BLaER1 treated with 17β-estradiol and CSF1 and Interleukin-3, amounts not matched to agents 10 nM and 100 nM (cell line): ENCODE results near the gene ATXN10.

ENCODE experiments used
- H3K27ac ChIP-seq, 11 experiments: shearing (Covaris generic); formaldehyde crosslinking; 2 replicates each; pipeline ENCODE4 v1.8.1; 2022
- H3K27me3 ChIP-seq, 11 experiments: shearing (Covaris generic); formaldehyde crosslinking; 2 replicates each; pipeline ENCODE4 v1.8.1; 2022
- H3K36me3 ChIP-seq, 11 experiments: shearing (Covaris generic); formaldehyde crosslinking; 2 replicates each; pipeline ENCODE4 v1.8.1; 2022
- H3K4me1 ChIP-seq, 10 experiments: shearing (Covaris generic); formaldehyde crosslinking; 2 replicates each; pipeline ENCODE4 v1.8.1; 2022
- H3K4me2 ChIP-seq, 11 experiments: shearing (Covaris generic); formaldehyde crosslinking; 2 replicates each; pipeline ENCODE4 v1.8.1; 2022
- H3K4me3 ChIP-seq, 10 experiments: shearing (Covaris generic); formaldehyde crosslinking; 2 replicates each; pipeline ENCODE4 v1.8.1; 2022
- H3K9ac ChIP-seq, 11 experiments: shearing (Covaris generic); formaldehyde crosslinking; 2 replicates each; pipeline ENCODE4 v1.8.1; 2022
- H3K9me3 ChIP-seq, 11 experiments: shearing (Covaris generic); formaldehyde crosslinking; replicated peaks in 1 of 11; 2 replicates each; pipeline ENCODE4 v1.8.1; 2022
- H4K20me1 ChIP-seq, 11 experiments: shearing (Covaris generic); formaldehyde crosslinking; 2 replicates each; pipeline ENCODE4 v1.8.1; 2022
- Cebpa-rat ChIP-seq, 11 experiments: shearing (Covaris generic); IDR thresholded peaks; 2 replicates each; pipeline ENCODE4 v1.8.1; 2022

ATXN10 gene

DNA sequence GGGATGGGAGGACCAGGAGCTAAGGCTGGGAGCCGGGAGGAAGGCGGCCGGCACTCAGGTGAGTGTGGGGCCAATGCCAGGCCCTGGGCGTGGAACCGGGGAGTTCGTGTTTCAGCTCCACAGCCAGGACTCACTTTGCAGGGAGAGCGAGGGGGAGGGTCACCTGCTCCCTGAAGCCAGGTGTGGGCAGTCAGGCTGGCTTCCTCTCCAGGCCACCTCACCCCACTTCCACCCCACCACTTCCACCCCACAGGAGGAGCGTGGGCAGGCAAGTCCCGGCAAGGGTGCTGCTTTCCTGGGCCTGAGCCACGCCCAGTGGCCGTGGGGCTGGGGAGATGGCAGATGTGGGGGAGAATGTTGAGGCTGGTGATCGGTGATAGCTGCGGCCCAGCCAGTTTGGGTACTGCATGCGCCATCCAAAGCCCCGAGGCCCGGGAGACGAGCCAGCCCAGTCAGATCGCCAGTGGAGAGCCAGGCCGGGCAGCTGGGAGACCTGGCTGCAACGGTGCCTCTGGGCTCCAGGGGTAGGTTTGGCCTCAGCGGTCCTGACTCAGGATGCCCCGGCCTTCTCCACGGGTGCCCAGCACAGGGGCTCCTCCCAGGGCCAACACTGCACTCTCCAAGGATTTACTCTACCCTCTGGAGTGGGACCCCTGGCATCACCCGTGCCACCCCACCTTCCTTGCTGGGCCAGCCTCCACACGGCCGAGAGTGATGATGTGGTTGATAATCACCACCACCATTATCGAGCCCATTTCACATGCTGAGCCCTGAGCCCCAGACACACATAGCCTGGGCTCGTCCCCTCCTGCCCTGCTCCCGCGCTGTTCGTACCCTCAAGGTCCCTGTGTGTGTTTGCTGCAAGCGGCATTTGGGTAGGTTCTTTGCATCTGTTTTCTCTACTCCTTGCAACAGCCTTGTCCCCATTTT is 211.5 kb downstream of the ATXN10 start:
- Histone ChIP-seq H4K20me1 (peaks cover 0 to 81% (median 36%) of the 10 kb centered on the region in 11 experiments; a peak in 17 of 22 replicates), H3K27ac (no peak overlapping the region), H3K4me2 (no peak overlapping the region), H3K4me1 (peaks cover 2 to 45% (median 19%) of the 10 kb centered on the region in 10 experiments), H3K4me3 (no peak overlapping the region), H3K27me3 (peaks cover 43 to 58% (median 52%) of the 10 kb centered on the region in 11 experiments), H3K9me3 (no peaks in the 10 kb centered on the region), H3K9ac (no peak overlapping the region), H3K36me3 (no peaks in the 10 kb centered on the region)
- no peak for TF ChIP-seq Cebpa-rat (IDR thresholded peaks at IDR 0.05)

DNA sequence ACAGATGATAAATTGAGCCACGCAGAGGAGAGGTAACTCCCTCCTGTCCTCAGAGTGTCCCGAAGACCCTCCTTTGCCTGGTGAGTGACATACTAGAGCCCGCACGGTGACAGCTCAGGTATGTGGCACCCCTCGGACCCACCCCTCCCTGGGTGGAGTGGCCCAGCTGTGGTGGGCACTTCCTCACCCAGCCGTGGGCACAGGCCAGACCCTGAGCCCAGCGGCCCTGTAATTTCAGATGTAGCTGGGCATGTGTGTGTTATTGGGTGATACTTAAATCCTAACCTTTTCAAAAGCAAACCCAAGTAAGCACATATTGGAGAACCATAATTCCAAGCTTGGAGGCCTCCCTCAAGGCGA is 212.2 kb downstream of the ATXN10 start:
- Histone ChIP-seq H3K4me3 (no peak overlapping the region), H3K9ac (no peak overlapping the region), H3K4me1 (peaks cover 0 to 38% (median 12%) of the 10 kb centered on the region in 10 experiments; a peak in 12 of 20 replicates), H3K9me3 (no peaks in the 10 kb centered on the region), H4K20me1 (peaks cover 0 to 81% (median 29%) of the 10 kb centered on the region in 11 experiments; a peak in 16 of 22 replicates), H3K36me3 (no peaks in the 10 kb centered on the region), H3K27ac (no peak overlapping the region), H3K27me3 (peaks cover 37 to 53% (median 46%) of the 10 kb centered on the region in 11 experiments), H3K4me2 (no peak overlapping the region)
- TF ChIP-seq Cebpa-rat (IDR thresholded peaks at IDR 0.05), result no peak

- Histone ChIP-seq H3K9ac (no peak overlapping the region), H3K4me1 (peaks cover 0 to 35% (median 10%) of the 10 kb centered on the region in 10 experiments; a peak in 12 of 20 replicates), H3K9me3 (no peaks in the 10 kb centered on the region), H3K27me3 (peaks cover 37 to 55% (median 48%) of the 10 kb centered on the region in 11 experiments), H4K20me1 (peaks cover 0 to 84% (median 26%) of the 10 kb centered on the region in 11 experiments; a peak in 16 of 22 replicates), H3K4me2 (peak overlapping the region in 5 of 11 experiments; percentile 9 to 45 (median 21); a peak in 7 of 22 replicates), H3K27ac (no peak overlapping the region), H3K36me3 (no peaks in the 10 kb centered on the region), H3K4me3 (no peak overlapping the region)
- TF ChIP-seq Cebpa-rat (IDR thresholded peaks at IDR 0.05), result no peak
Observed at GRCh38 chr22:45884201-45885062, 212.8 kb downstream of the ATXN10 start.

- Histone ChIP-seq H3K27me3 (peaks cover 36 to 55% (median 48%) of the 10 kb centered on the region in 11 experiments), H3K4me2 (peak overlapping the region in 4 of 11 experiments; percentile 15 to 45 (median 28); a peak in 6 of 22 replicates), H3K27ac (no peak overlapping the region), H3K36me3 (no peaks in the 10 kb centered on the region), H4K20me1 (peaks cover 0 to 84% (median 20%) of the 10 kb centered on the region in 11 experiments; a peak in 15 of 22 replicates), H3K9me3 (no peaks in the 10 kb centered on the region), H3K9ac (no peak overlapping the region), H3K4me1 (peaks cover 0 to 31% (median 10%) of the 10 kb centered on the region in 10 experiments; a peak in 12 of 20 replicates), H3K4me3 (no peak overlapping the region)
- TF ChIP-seq Cebpa-rat (IDR thresholded peaks at IDR 0.05), result no peak
Observed at GRCh38 chr22:45885171-45885840, 213.7 kb downstream of the ATXN10 start.

DNA sequence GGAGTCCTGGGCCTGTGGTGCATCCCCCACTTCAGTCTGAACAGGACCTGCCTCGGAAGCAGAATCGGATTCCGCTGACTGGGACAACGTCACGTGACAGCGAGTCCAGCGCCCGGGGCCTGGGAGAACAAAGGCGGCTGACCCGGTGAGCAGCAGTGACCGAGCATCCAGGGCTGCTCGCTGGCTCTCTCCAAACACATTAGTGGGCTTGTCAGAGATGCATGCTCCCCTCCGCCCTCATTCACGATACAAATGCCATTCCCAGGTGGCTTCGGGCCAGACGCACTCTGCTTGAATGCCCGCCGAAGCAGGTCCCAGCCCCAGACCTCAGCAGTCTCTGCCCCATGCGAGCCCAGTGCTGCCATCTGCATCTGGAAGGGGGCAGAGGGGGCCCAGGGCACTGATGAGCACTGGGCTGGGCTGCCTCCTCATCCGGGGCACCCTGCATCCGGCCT is 214.3 kb downstream of the ATXN10 start:
- Histone ChIP-seq H3K36me3 (no peaks in the 10 kb centered on the region), H3K27me3 (peaks cover 32 to 55% (median 46%) of the 10 kb centered on the region in 11 experiments), H3K9me3 (no peaks in the 10 kb centered on the region), H3K27ac (no peak overlapping the region), H3K4me3 (no peak overlapping the region), H3K9ac (no peak overlapping the region), H3K4me2 (no peak overlapping the region), H4K20me1 (peaks cover 0 to 77% (median 13%) of the 10 kb centered on the region in 11 experiments; a peak in 14 of 22 replicates), H3K4me1 (peaks cover 0 to 24% (median 9%) of the 10 kb centered on the region in 10 experiments; a peak in 12 of 20 replicates)
- TF ChIP-seq Cebpa-rat (IDR thresholded peaks at IDR 0.05), result no peak

- H3K27me3 ChIP-seq, result peaks cover 32 to 55% (median 46%) of the 10 kb centered on the region in 11 experiments
- no peak overlapping the region for H3K9ac ChIP-seq
- no peak for TF ChIP-seq Cebpa-rat (IDR thresholded peaks at IDR 0.05)
- H3K4me3 ChIP-seq, result no peak overlapping the region
- H3K27ac ChIP-seq, result no peak overlapping the region
- H3K4me1 ChIP-seq, result peaks cover 2 to 22% (median 10%) of the 10 kb centered on the region in 10 experiments; a peak in 18 of 20 replicates
- H3K9me3 ChIP-seq, result no peaks in the 10 kb centered on the region
- no peak overlapping the region for H3K4me2 ChIP-seq
- H3K36me3 ChIP-seq, result no peaks in the 10 kb centered on the region
- peaks cover 0 to 77% (median 10%) of the 10 kb centered on the region in 11 experiments; a peak in 13 of 22 replicates for H4K20me1 ChIP-seq
Observed at GRCh38 chr22:45886540-45886939, 214.9 kb downstream of the ATXN10 start.

DNA sequence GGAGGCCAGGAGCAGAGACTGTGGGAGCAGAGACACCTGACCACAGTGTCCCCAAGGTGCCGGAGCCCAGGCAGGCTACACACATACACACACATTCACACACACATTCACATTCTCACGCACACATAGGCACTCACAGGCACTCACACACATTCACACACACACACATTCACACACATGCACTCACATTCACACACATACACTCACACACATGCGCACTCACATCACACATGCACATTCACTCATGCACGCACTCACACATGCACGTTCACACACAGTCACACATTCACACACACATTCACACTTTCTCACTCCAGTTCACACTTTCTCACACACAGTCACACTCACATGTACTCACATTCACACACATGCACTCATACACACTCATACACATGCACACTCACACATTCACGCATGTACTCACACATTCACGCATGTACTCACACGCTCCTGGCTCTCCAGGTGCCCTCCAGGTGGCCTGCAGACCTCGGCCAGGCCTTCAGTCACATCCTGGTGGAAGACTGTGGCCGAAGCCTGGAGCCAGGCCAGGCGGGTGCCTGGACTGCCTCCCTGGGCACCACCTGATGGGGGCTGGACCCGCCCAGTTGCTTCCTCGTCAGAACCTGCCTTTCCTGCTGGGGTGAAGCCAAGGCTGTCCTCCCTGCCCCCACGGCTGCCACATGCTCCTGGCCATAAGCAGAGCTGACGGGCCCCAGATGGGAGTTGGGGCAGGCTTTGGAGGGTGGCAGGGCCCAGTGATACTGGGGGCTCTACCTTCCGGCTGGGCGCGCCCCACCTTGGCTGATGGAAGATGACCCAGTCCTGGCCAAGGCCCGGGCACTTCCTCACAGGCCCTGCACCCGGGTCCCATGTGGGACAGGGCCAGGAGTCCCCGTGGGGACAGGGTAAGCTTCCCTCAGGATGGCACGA is 215.8 kb downstream of the ATXN10 start:
- Histone ChIP-seq H3K4me3 (no peak overlapping the region), H3K36me3 (no peaks in the 10 kb centered on the region), H3K27ac (no peak overlapping the region), H3K27me3 (peaks cover 32 to 55% (median 46%) of the 10 kb centered on the region in 11 experiments), H3K4me2 (0 out of 22 replicates have a peak overlapping the region, but pooled peaks of 1 of the 11 experiments have one; percentile 15), H3K4me1 (peaks cover 11 to 32% (median 19%) of the 10 kb centered on the region in 10 experiments), H4K20me1 (peaks cover 0 to 77% (median 16%) of the 10 kb centered on the region in 11 experiments; a peak in 15 of 22 replicates), H3K9ac (no peak overlapping the region), H3K9me3 (no peaks in the 10 kb centered on the region)
- no peak for TF ChIP-seq Cebpa-rat (IDR thresholded peaks at IDR 0.05)
